ENCODE results near the gene SLC4A5. TPM values are rescaled to one million over a fixed set of nuclear protein-coding genes. Genes with fewer than 3 reads are reported as not detected.

Gene SLC4A5
- total RNA-seq, 1 donor from 2014 or later, result 8.2 TPM

GRCh38 chr2:74253971-74254310 lies 89.3 kb downstream of the SLC4A5 start:
- Mint-ChIP-seq H3K36me3 (ENCODE audit: unreplicated experiment) (no peaks in the 10 kb centered on the region), H3K4me1 (ENCODE audit: low read depth, unreplicated experiment) (peaks cover 5% of the 10 kb centered on the region), H3K27me3 (ENCODE audit: unreplicated experiment) (no peaks in the 10 kb centered on the region), H3K27ac (ENCODE audit: unreplicated experiment) (no peak overlapping the region), H3K4me3 (ENCODE audit: unreplicated experiment) (no peak overlapping the region), H3K9me3 (ENCODE audit: unreplicated experiment) (no peaks in the 10 kb centered on the region)
- no peak for DNase-seq
- no peak for TF ChIP-seq CTCF (IDR thresholded peaks at IDR 0.05; ENCODE audit: partially characterized antibody, unreplicated experiment)

- no peak for TF ChIP-seq CTCF (IDR thresholded peaks at IDR 0.05; ENCODE audit: partially characterized antibody, unreplicated experiment)
- DNase-seq, result no peak
- peaks cover 2% of the 10 kb centered on the region for H3K27me3 Mint-ChIP-seq (ENCODE audit: unreplicated experiment)
- H3K36me3 Mint-ChIP-seq (ENCODE audit: unreplicated experiment), result peaks cover 3% of the 10 kb centered on the region
- no peak overlapping the region for H3K27ac Mint-ChIP-seq (ENCODE audit: unreplicated experiment)
- H3K9me3 Mint-ChIP-seq (ENCODE audit: unreplicated experiment), result no peaks in the 10 kb centered on the region
- H3K4me1 Mint-ChIP-seq (ENCODE audit: low read depth, unreplicated experiment), result peaks cover 9% of the 10 kb centered on the region
- H3K4me3 Mint-ChIP-seq (ENCODE audit: unreplicated experiment), result no peak overlapping the region
Measured at GRCh38 chr2:74253306-74253970, 89.8 kb downstream of the SLC4A5 start.

- Mint-ChIP-seq H3K4me1 (ENCODE audit: low read depth, unreplicated experiment) (peaks cover 9% of the 10 kb centered on the region), H3K27ac (ENCODE audit: unreplicated experiment) (no peak overlapping the region), H3K9me3 (ENCODE audit: unreplicated experiment) (no peaks in the 10 kb centered on the region), H3K4me3 (ENCODE audit: unreplicated experiment) (no peak overlapping the region), H3K27me3 (ENCODE audit: unreplicated experiment) (peaks cover 4% of the 10 kb centered on the region), H3K36me3 (ENCODE audit: unreplicated experiment) (peaks cover 4% of the 10 kb centered on the region)
- DNase-seq, result no peak
- no peak for TF ChIP-seq CTCF (IDR thresholded peaks at IDR 0.05; ENCODE audit: partially characterized antibody, unreplicated experiment)
Measured at GRCh38 chr2:74252862-74253261, 90.4 kb downstream of the SLC4A5 start.

- TF ChIP-seq CTCF (IDR thresholded peaks at IDR 0.05; ENCODE audit: partially characterized antibody, unreplicated experiment), result no peak
- no peak for DNase-seq
- peaks cover 9% of the 10 kb centered on the region for H3K4me1 Mint-ChIP-seq (ENCODE audit: low read depth, unreplicated experiment)
- no peak overlapping the region for H3K4me3 Mint-ChIP-seq (ENCODE audit: unreplicated experiment)
- peaks cover 7% of the 10 kb centered on the region for H3K27me3 Mint-ChIP-seq (ENCODE audit: unreplicated experiment)
- peaks cover 7% of the 10 kb centered on the region for H3K36me3 Mint-ChIP-seq (ENCODE audit: unreplicated experiment)
- H3K9me3 Mint-ChIP-seq (ENCODE audit: unreplicated experiment), result no peaks in the 10 kb centered on the region
- no peak overlapping the region for H3K27ac Mint-ChIP-seq (ENCODE audit: unreplicated experiment)
Measured at GRCh38 chr2:74252036-74252435, 91.2 kb downstream of the SLC4A5 start.

GRCh38 chr2:74250189-74250631 lies 93.0 kb downstream of the SLC4A5 start:
- Mint-ChIP-seq H3K9me3 (ENCODE audit: unreplicated experiment) (no peaks in the 10 kb centered on the region), H3K36me3 (ENCODE audit: unreplicated experiment) (peaks cover 10% of the 10 kb centered on the region), H3K27ac (ENCODE audit: unreplicated experiment) (no peak overlapping the region), H3K4me1 (ENCODE audit: low read depth, unreplicated experiment) (peaks cover 9% of the 10 kb centered on the region), H3K4me3 (ENCODE audit: unreplicated experiment) (no peak overlapping the region), H3K27me3 (ENCODE audit: unreplicated experiment) (peaks cover 7% of the 10 kb centered on the region)
- DNase-seq, result peak; percentile 40
- peak; percentile 80 for TF ChIP-seq CTCF (IDR thresholded peaks at IDR 0.05; ENCODE audit: partially characterized antibody, unreplicated experiment)

Data from glutamatergic neuron (in vitro differentiated cells).